ENCODE results near the gene AATK.

DNA sequence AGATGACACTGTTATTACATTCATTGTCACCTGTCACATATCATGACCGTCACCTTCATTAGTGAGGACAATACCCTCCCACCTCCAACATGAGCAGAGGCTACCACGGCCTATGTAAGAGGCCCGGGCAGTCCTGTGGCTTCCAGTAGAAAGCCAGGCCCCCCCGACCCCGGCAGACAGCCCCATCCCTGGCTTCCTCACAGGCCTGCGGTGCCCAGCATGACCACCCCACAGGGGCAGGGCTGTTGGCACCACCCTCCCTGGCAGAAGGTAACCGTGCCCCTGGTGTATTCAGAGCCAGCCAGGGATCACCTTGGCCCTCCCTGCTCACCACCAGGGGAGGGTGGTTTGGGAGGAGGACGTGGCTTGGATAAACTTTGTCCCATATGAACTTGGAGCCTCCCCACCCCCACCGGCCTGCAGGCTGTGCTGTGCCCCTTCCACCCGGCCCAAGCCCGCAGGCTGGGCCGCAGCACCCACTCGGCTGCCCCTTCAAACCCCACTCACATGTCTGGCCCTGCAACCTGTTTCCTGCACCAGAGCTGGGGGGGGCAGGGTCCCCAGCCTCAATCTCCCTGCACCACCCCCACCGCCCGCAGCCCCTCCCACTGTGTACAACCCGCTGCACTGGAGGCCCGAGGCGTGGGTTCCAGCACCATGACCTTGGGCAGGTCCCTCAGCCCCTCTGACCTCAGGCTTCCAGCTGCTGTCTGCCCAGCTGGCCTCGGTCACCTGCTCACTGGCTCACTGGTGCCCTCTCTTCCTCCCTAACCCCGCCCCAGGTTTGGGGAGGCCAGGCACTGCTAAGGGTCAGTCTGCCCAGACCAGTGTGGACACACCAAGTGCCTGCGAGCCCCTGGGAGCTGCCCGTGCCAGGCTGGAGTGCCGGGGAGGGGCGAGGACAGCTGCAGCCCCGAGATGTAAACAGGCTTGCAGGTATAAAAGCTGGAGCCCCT lies 12.4 kb upstream of the AATK start:
- TF ChIP-seq POLR2A (IDR thresholded peaks at IDR 0.05; ENCODE audit: borderline replicate concordance, extremely low read depth, insufficient read depth, insufficient read length) = no peak
- no peak for TF ChIP-seq POLR2AphosphoS5 (IDR thresholded peaks at IDR 0.05; ENCODE audit: low read depth, low read length)
- TF ChIP-seq SIN3A (IDR thresholded peaks at IDR 0.05; ENCODE audit: low read depth) = no peak
- no peak for TF ChIP-seq ZFX (IDR thresholded peaks at IDR 0.05)
- TF ChIP-seq, protein P1, sequence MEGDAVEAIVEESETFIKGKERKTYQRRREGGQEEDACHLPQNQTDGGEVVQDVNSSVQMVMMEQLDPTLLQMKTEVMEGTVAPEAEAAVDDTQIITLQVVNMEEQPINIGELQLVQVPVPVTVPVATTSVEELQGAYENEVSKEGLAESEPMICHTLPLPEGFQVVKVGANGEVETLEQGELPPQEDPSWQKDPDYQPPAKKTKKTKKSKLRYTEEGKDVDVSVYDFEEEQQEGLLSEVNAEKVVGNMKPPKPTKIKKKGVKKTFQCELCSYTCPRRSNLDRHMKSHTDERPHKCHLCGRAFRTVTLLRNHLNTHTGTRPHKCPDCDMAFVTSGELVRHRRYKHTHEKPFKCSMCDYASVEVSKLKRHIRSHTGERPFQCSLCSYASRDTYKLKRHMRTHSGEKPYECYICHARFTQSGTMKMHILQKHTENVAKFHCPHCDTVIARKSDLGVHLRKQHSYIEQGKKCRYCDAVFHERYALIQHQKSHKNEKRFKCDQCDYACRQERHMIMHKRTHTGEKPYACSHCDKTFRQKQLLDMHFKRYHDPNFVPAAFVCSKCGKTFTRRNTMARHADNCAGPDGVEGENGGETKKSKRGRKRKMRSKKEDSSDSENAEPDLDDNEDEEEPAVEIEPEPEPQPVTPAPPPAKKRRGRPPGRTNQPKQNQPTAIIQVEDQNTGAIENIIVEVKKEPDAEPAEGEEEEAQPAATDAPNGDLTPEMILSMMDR (IDR thresholded peaks at IDR 0.05 in 2 of 3, conservative IDR thresholded peaks at IDR 0.05 in 1 of 3; ENCODE audit: borderline replicate concordance in 1 of 3, insufficient read depth in 1 of 3, low read depth in 2 of 3, low read length in 2 of 3) = no peak
- no peak for TF ChIP-seq EZH2phosphoT487 (IDR thresholded peaks at IDR 0.05; ENCODE audit: borderline replicate concordance)
- TF ChIP-seq EZH2 (IDR thresholded peaks at IDR 0.05) = no peak
- no peak for TF ChIP-seq CEBPB (IDR thresholded peaks at IDR 0.05; ENCODE audit: low read depth)
- TF ChIP-seq SRF (IDR thresholded peaks at IDR 0.05; ENCODE audit: low read depth) = no peak
- no peak for TF ChIP-seq SP1 (IDR thresholded peaks at IDR 0.05; ENCODE audit: low read depth)

Measured in HCT116 (cell line).